ENCODE measurements around the gene C21orf91. TPM values are rescaled to one million over a fixed set of nuclear protein-coding genes. Genes with fewer than 3 reads are reported as not detected.

C21orf91 gene
- total and polyA plus RNA-seq, 9 of the 15 experiments (the other 6 are each of a cell fraction or from before 2014, with no cell fraction given) = 3.9 to 14.1 (median 12.1) TPM

DNA sequence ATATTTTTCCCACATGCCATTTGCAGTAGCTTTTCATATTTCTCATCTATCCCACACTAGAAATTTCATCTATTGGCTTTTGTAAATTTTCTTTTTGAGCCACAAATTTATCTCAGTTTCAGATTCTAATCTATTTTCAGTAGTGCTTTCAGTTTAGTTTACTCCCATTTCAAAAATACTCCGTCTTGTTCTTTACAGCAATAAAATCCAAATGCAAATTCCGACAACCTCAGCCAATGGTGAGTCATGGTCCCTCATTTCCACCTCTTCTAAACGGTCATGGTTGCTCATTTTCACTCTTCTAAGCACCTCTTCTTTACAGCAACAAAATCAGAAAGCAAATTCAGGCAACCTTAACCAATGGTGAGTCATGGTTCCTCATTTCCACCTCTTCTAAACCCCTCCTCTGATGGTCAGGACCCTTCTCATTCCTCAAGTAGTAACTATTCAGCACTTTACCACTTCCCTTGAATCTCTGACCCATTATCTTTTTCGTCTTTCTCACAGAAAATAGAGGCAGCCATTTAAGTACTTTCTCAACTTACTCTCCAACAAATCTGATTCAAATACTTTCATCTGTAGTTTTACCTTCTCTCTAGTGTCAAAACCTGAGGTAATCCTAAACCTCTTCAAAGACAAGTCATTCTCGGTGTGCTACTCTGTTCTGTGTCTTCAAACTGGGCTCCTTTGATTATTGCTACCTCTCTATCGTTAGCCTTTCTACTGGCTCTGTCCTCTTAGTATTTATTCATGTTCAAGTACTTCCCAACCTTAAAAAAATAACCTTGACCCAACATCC is 34.4 kb downstream of the C21orf91 start (continued):
- TF ChIP-seq, protein P1, sequence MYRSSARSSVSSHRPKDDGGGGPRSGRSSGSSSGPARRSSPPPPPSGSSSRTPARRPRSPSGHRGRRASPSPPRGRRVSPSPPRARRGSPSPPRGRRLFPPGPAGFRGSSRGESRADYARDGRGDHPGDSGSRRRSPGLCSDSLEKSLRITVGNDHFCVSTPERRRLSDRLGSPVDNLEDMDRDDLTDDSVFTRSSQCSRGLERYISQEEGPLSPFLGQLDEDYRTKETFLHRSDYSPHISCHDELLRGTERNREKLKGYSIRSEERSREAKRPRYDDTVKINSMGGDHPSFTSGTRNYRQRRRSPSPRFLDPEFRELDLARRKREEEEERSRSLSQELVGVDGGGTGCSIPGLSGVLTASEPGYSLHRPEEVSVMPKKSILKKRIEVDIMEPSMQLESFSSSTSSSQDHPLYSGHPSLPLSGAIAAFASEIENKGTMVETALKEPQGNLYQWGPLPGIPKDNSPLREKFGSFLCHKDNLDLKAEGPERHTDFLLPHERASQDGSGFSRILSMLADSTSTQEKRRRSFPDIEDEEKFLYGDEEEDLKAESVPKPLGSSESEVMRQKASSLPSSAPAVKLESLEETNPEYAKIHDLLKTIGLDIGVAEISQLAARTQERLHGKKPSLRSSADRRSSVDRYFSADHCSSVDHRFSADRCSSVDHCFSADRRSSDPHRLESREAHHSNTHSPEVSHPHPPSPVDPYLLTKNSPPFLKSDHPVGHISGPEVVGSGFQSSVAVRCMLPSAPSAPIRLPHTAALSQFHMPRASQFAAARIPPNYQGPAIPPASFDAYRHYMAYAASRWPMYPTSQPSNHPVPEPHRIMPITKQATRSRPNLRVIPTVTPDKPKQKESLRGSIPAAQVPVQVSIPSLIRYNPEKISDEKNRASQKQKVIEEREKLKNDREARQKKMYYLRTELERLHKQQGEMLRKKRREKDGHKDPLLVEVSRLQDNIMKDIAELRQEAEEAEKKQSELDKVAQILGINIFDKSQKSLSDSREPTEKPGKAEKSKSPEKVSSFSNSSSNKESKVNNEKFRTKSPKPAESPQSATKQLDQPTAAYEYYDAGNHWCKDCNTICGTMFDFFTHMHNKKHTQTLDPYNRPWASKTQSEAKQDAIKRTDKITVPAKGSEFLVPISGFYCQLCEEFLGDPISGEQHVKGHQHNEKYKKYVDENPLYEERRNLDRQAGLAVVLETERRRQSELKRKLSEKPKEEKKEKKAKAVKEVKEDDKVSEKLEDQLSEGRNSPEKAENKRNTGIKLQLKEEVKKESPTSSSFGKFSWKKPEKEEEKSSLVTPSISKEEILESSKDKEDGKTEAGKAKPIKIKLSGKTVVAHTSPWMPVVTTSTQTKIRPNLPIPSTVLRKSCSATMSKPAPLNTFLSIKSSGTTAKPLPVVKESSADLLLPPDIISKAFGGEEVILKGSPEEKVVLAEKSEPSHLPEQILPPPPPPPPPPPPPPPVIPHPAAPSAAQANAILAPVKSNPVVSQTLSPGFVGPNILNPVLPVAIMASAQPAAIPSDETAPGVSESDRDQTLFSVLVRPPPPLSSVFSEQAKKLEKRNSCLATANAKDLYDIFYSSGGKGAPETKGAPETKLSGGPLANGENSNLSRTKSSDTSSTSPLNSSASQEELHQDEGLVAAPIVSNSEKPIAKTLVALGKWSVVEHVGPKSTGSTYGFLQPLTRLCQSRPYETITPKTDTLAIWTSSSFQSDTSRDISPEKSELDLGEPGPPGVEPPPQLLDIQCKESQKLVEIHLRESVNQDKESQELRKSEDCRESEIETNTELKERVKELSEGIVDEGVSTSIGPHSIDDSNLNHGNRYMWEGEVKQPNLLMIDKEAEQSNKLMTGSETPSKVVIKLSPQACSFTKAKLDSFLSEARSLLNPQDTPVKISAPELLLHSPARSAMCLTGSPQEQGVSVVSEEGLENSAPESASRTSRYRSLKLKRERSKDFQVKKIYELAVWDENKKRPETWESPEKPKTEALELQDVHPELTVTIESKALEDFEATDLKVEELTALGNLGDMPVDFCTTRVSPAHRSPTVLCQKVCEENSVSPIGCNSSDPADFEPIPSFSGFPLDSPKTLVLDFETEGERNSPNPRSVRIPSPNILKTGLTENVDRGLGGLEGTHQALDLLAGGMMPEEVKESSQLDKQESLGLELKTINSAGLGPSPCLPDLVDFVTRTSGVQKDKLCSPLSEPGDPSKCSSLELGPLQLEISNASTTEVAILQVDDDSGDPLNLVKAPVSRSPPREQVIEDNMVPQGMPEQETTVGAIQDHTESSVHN (IDR thresholded peaks at IDR 0.05; ENCODE audit: borderline replicate concordance in 1 of 2, low read depth in 1 of 2) = no peak
